Measurements from ENCODE around the gene CEP131.

CEP131 gene

DNA sequence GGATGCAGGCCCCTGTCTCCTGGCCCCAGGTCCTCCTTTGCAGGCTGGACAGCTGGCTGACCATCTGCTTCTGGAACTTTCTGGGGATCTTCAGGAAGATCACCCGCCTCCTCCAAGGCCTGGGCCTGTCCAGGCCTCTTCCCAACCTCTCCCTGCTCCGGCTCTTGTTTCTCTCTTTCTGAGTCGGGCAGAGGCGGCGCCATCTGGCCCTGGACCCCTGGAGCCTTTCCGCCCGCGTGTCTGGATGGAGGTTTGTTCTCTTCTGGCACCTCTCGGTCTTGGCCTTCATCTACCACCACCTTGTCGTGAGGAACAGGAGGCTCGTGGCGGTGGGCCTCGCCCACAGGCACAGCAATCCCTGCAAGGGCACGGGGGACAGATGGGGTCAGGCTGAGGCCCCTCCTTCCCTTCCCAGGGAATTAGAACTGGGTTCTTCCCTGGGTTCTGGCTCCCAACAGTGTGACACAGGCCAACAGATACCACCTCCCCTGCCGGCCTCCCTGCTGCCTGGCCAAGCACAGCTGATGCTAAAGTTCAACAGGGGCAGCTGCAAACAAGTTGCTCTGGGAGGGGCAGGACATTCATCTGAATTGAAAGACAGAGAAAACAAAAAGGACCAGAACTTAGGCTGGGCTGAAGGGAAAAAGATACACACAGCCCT, 29.7 kb upstream of the CEP131 start:
- DNase-seq (ENCODE audit: low spot score) = no peak
- in situ Hi-C loops (cut with MboI; ENCODE audit: low sequenced_read_pairs, unreplicated experiment) = loop anchor here (10.0 kb wide), 1 partner anchor 232 kb away; no protein-coding TSS in a partner anchor
- TF ChIP-seq, protein P1, sequence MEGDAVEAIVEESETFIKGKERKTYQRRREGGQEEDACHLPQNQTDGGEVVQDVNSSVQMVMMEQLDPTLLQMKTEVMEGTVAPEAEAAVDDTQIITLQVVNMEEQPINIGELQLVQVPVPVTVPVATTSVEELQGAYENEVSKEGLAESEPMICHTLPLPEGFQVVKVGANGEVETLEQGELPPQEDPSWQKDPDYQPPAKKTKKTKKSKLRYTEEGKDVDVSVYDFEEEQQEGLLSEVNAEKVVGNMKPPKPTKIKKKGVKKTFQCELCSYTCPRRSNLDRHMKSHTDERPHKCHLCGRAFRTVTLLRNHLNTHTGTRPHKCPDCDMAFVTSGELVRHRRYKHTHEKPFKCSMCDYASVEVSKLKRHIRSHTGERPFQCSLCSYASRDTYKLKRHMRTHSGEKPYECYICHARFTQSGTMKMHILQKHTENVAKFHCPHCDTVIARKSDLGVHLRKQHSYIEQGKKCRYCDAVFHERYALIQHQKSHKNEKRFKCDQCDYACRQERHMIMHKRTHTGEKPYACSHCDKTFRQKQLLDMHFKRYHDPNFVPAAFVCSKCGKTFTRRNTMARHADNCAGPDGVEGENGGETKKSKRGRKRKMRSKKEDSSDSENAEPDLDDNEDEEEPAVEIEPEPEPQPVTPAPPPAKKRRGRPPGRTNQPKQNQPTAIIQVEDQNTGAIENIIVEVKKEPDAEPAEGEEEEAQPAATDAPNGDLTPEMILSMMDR (IDR thresholded peaks at IDR 0.05; ENCODE audit: borderline replicate concordance, control extremely low read depth, extremely low read depth, insufficient read depth, missing control alignments) = no peak

DNA sequence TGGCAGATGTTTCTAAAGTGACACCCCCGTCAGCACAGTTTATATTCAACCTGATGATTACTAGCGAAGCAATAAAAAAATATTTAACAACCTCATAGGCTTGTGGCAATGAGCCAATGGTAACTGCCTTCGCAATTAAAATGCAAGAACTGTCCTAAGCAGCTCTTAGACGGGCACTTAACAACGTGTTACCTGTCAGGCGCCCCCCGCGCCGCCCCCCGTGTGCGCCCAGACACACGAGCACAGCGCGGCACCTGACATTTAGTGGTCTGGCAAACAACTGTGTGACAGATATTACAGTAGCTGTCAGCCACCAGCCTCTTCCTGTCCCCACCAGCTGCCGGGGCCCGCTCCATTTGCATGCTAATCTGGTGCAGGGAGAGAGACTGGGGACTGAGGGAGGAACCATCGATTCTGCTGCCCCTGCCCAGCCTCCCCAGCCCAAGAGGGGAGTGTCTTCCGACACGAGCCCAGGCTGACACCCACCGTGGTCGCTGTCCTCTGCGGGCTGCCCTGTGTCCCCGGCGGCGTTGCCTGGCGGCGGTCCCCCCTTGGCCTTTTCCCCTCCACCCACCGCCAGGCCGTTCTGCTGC, 29.0 kb upstream of the CEP131 start:
- no peak for DNase-seq (ENCODE audit: low spot score)
- TF ChIP-seq, protein P1 (IDR thresholded peaks at IDR 0.05; ENCODE audit: borderline replicate concordance, control extremely low read depth, extremely low read depth, insufficient read depth, missing control alignments) = no peak
- in situ Hi-C loops (cut with MboI; ENCODE audit: low sequenced_read_pairs, unreplicated experiment) = loop anchor here (10.0 kb wide), 1 partner anchor 233 kb away; no protein-coding TSS in a partner anchor

DNA sequence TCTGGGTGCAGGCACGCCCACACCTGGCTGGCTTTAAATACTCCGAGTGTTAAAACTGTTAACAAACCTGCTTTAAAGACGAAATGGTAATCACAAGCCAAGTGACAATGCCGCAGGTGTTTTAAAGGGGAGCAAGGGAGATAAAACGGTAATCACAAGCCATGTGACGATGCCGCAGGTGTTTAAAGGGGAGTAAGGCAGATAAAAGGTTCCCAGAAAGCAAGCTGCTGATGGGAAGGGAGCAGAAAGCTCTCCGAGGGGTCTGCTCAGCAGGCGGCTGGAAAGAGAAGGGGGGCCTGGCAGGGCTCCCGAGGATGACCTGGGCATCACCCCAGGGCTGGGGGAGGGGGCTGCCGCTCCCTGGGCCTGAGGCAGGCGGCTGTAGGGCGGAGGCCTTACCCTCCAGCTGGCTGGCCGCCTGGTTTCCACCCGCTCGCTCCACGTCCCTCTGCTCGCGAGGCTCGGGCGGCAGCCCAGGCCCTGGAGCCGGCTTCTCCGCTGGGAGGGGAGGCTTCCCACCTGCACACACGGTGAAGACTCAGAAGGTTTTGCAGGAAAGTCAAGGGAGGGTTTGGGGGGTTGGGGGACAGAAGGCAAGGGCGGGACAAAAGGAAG, 28.4 kb upstream of the CEP131 start:
- no peak for DNase-seq (ENCODE audit: low spot score)
- in situ Hi-C loops (cut with MboI; ENCODE audit: low sequenced_read_pairs, unreplicated experiment) = loop anchor here (10.0 kb wide), 1 partner anchor 234 kb away; no protein-coding TSS in a partner anchor
- TF ChIP-seq, protein P1 (IDR thresholded peaks at IDR 0.05; ENCODE audit: borderline replicate concordance, control extremely low read depth, extremely low read depth, insufficient read depth, missing control alignments) = no peak

DNA sequence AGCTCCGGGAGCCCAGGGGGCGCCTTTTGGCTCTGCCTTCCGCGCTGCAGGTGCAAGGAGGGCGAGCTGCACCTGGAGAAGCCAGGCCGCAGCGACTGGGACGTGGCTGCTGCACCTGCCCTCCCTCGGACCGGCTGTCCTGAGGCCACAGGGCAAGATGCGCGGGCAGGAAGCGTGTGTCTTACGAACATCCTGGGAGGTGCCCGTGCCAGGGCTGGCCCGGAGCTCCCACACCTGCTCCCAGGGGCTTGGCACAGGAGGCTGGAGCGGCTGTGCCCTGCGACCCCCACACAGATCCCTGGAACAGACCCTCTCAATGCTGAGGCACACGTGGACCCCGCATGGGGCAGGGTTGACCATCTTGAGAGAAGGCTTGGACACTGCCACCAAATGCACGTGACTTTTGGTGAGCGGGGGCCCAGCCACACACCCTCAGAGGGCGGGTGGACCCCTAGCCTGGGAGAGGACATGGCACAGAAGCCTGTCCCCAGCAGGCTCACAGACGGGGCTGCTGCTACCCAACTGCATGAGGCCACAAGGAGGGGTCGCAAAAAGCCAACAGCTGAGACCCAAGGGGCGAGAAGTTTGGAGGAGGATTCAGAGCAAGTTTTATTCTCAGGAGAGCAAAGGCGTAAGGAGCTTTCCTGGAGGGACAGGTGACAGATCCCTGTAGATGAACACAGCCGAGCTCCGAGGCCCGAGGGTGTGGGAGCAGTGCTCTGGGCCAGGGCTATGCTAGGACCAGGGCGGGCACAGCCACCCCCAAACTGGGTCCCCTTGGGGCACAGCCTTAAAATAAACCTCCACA, 27.7 kb upstream of the CEP131 start:
- in situ Hi-C loops (cut with MboI; ENCODE audit: low sequenced_read_pairs, unreplicated experiment) = loop anchor here (10.0 kb wide), 1 partner anchor 234 kb away; no protein-coding TSS in a partner anchor
- TF ChIP-seq, protein P1 (IDR thresholded peaks at IDR 0.05; ENCODE audit: borderline replicate concordance, control extremely low read depth, extremely low read depth, insufficient read depth, missing control alignments) = no peak
- no peak for DNase-seq (ENCODE audit: low spot score)

DNA sequence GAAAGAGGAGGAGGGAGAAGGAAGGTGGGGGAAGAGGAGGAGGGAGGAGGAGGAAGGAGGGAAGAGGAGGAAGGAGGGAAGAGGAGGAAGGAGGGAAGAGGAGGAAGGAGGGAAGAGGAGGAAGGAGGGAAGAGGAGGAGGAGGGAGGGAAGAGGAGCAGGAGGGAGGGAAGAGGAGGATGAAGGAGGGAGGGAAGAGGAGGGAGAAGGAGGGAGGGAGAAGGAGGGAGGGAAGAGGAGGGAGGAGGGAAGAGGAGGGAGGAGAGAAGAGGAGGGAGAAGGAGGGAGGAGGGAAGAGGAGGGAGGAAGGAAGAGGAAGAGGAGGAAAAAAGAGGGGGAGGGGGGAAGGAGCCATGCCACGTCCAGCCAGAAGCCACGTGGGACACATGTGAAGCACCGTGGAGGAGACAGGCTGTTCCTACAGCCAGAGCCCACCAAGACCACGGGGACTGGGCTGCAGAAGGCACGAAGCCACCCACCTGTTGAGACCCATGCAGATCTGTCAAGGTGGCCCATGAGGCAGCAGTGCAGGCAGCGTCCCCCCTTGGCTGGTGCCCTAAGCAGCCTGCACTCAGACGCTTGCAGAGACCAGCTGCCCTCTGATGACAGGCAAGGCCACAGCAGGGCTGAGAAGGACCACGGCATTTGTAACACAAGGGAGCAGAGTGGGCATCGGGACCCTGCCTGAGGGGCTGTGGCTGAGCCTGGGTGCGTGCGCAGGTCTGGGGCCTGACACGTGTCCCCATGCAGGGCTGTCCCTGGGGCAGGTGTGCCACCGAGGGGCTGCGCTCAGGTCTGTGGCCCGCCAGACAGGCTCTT, 26.7 kb upstream of the CEP131 start:
- TF ChIP-seq, protein P1 (IDR thresholded peaks at IDR 0.05; ENCODE audit: borderline replicate concordance, control extremely low read depth, extremely low read depth, insufficient read depth, missing control alignments) = no peak
- in situ Hi-C loops (cut with MboI; ENCODE audit: low sequenced_read_pairs, unreplicated experiment) = loop anchor here (10.0 kb wide), 1 partner anchor 235 kb away; no protein-coding TSS in a partner anchor
- no peak for DNase-seq (ENCODE audit: low spot score)

Measured in GM13976 (cell line).